Measurements from ENCODE around the gene EXOC2.
"Not testable (repeated sequence)": the region's sequence is repeated elsewhere in the genome, so short reads cannot be mapped to it uniquely, and the experiment has no call there.

The EXOC2 gene

DNA sequence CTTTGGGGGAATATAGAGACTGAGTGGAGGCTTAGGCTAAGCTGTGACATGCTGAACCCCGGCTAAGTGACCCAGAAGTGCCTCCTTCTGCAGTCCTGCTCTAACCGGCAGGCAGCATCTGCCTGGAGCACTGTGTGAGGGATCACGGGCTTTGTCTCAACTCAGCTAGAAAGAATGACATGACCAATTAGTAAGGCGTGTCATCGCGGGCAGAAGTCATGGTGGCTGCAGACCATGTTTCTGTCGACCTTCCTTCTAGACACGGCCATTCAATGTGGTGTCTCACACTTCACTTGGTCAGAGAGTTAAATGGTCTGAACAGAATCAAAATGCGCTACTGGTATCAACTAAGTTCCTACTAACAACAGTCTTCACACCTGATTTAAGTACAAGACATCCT, 71.0 kb downstream of the EXOC2 start:
- DNase-seq, result no peak

DNA sequence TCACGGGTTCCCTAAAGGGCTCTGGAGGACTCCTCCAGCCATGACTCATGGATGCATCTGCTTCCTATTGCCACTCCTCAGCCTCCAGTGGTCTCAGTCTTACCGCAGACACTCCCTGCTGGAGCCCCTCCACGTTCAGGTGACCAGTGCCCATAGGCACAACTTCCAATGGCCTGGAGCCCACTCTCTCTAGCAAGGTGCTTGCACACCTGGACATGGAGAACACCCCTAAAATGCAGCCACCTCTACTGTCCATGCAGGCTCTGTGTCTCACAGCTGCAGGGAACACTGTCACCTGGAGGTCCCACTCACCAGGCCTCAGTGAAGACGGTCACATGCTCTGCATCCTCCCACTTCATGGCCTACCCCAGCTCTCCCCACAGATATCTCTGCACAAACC, 72.0 kb downstream of the EXOC2 start:
- DNase-seq, result no peak

DNA sequence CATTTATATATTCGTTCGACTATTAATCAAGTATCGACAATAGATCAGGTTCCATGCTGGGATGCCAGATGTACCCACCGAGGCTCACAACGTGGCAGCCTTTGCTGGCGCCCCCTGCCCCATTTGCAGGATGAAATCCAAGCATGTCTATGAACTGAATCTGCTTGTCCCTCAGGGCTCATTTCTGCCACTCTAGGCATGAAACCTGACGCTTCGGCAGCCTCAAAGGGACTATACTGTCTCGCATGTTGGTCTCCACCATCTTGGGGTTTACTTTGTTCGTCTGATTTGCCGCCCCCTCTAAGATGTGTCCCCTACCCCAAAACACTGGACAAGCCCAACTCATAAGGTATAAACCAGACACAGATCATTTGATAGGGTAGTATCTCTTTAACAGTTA, 72.8 kb downstream of the EXOC2 start:
- DNase-seq, result no peak

DNA sequence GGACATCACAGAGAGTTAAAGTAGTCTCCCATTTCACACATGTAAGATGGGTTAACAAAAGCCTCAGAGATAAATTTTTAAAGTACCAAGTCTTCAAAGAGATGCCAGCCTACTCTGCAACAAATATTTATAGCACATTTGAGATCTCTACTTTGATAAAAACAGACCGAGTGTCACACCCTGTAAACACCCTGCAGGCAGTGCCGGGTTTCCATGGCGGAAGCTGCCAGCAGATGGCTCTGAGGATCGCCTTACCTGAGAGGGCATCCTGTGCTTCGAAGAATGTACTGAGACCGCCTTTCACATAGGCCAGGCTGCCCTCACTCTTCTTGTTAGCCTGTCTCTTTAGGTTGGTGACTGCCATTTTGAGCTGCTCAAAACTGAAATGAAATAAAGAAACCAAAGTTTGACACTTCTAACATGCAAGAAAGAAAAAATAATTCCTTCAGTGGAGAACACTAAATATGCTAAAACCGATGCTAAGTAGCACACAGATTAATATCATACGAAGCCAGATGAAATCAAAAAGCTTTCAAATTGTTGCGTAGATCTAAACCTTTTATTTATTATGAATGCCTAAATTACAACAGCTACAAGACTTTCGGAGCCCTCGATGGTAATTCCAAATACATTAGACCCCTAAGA, 75.4 kb downstream of the EXOC2 start:
- DNase-seq, result no peak

DNA sequence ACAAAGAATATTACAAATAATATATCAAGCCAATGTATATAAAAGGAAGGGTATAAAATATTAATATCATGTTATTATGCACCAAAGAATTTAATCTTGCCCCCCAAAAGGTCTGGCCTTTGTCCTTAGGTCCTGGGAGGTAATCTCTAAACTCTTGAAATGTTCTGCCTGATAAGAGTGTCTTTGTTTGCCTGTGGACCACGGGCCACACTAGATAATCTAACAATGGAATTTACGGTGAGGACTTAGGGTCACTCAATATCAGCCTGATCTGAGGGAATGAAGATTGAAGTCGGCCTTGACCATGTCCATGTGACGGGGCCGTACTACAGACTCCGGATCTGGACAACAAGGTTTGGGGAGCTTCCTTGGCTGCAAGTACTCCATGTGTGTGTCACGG, 79.0 kb downstream of the EXOC2 start:
- no peak for DNase-seq

DNA sequence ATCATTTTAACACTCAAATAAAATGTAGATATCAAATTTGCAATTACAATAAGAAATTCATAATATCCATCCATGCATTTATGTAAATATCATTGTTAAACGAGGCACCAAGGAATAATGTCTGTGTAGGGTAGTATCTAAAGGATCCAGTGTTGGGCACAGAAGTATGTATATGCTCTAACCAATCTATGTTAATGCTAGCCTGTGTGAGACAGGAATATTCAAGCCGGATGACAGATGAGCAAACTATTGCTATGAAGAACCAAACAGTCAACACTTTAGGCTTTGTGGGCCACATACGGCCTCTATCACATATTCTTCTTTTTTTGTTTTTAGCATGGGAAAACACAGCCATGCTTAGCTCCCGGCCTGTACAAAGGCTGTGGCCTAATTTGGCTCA, 81.0 kb downstream of the EXOC2 start:
- DNase-seq, result no peak

DNA sequence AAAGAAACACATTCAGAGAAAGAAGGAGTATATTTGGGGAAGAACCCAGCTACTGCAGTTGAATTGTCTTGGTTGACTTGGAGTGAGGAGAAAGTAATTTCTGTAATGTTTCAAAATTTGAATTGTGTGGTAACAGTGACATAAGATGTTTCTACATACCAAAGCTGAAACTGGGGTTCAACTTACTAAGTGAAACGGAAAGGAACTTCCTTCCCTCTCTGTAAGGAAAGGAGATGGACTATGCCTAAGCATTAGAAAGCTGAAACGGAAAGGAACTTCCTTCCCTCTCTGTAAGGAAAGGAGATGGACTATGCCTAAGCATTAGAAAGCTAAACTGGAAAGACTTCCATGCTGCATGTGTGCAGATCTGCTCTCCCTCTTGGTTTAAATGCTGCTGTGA, 82.1 kb downstream of the EXOC2 start:
- DNase-seq, result no peak

DNA sequence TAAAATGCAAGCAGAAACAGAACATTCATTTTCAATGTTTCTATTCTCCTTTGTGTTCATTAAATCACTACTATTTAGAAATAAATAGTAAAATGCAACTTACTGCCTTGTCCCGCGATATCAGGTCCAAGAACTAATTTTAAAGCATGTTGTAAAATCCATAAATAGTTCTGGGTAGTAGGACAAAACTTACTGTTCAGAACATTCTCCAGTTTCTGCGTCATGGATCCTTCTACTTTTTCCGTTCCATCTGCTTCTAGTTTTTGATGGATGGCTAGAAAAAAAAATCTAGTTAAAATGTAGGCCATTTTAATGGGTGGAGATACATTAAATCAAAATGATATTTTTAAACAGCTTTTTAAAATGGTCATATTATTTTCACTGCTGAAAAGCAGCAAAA, 83.0 kb downstream of the EXOC2 start:
- no peak for DNase-seq

DNA sequence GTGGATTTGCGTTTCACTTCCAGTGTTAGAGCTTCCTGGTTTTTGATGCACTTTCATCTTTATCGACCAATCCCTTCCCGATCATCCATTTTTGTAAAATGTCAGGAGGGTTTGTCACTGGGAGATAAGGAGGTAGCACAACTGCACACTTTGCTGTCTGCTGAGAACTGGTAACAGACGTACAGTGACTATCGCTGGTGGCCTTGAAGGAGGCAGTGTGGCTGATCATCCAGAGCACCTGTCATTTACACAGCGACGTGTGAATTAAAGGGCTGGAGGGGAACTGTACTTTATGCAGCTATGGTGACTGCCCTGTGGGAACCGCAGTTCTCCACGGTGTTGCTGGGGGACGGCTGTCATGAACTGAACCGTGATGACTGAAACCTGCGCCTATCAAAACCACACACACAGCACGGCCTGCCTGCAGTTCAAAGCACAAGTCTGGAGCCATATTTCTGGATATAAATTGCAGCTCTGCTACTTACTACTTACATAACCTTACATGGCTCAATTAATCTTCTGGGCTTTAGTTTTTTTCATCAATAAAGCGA, 86.0 kb downstream of the EXOC2 start:
- DNase-seq, result no peak

DNA sequence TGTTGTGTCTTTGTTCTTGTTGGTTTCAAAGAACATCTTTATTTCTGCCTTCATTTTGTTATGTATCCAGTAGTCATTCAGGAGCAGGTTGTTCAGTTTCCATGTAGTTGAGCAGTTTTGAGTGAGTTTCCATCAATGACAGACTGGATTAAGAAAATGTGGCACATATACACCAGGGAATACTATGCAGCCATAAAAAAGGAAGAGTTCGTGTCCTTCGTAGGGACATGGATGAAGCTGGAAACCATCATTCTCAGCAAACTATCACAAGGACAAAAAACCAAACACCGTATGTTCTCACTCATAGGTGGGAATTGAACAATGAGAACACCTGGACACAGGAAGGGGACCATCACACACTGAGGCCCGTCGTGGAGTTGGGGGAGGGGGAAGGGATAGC, 87.0 kb downstream of the EXOC2 start:
- not testable (repeated sequence) for DNase-seq

DNA sequence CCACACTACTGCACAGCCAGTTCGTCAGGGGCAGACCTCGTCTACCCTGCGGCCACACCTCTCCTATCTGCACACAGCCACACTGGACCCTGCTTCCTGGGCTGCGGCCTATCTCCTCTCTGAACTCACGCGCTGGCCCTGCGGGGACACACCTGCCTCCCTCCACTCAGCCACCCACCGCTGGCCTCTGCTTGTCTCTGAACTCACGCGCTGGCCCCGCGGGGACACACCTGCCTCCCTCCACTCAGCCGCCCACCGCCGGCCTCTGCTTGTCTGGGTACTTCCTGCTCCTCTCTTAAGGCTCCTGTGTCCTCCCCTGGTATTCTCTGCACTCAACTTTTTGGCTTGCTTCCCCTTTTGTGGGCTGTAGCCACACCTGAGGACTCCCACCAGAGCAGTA, 88.4 kb downstream of the EXOC2 start:
- DNase-seq, result no peak

DNA sequence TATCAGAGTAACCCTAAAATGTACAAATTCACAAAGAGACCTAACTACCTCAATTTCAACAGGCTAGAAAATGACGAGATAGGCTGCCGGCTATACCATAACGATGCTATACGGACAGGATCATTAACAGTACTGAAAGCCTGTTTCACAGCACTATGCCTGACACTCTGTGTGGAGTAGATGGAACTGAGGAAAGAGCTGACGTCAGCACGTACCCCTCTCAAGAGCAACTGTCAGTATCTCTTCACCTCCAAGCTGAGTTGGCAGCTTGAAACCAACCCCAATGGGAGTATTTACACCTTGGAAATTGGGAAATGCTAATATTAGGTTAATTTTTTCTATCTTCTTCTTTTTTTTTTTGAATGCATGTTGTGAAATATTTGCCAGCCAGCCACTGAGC, 89.7 kb downstream of the EXOC2 start:
- no peak for DNase-seq

DNA sequence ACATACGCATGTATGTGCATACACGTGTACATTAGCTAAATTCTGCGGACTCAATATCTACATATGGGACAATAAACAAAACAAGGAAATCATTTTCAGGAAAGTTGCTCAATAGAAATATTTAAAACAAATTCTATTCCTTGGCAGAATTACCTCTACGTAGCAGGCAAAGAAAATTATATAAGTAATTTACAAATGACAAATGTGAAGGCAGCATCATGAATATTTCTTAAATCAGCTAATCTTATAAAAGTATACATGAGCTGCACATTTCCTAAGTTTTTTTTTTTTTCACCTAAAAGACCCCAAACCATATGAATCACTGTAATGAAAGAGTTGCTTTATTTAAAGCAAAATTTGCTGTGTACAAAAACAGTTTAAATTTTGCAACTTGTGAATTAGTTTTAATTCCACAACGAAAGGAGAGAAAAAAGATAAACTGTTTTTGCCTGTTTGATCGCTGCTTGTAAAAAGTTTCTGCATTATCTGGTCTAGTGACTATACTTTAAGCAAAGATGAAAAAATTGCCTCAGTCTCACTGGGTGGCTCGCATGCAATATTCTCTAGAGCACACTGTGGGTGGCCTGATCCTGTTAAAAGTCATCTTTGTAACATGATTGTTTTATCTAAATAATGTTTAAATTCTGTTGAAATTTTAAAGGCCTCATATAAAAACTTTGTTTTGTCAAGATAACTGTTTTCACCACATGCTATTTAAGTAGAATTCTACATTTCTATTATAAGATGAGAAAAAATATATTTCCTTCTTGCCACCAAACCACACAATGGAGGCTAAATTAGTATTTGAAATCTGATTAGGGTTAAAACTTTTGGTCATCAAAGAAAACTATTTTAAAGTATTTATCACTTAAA, 93.1 kb downstream of the EXOC2 start:
- no peak for DNase-seq

DNA sequence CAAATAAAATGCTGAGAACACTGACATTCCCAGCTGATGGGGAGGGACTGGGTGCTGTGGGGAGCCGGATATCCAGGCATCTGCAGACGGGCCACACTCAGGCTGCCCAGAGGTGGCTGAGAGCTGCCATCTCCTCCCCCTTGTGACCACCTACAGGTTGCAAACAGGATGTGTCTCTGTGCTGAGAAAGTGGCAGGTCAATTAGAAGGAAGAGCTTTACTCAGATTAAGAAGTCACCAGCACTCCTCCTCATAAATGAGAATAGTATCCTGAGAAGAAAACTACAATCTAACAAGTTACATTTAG, 99.1 kb downstream of the EXOC2 start:
- no peak for DNase-seq

DNA sequence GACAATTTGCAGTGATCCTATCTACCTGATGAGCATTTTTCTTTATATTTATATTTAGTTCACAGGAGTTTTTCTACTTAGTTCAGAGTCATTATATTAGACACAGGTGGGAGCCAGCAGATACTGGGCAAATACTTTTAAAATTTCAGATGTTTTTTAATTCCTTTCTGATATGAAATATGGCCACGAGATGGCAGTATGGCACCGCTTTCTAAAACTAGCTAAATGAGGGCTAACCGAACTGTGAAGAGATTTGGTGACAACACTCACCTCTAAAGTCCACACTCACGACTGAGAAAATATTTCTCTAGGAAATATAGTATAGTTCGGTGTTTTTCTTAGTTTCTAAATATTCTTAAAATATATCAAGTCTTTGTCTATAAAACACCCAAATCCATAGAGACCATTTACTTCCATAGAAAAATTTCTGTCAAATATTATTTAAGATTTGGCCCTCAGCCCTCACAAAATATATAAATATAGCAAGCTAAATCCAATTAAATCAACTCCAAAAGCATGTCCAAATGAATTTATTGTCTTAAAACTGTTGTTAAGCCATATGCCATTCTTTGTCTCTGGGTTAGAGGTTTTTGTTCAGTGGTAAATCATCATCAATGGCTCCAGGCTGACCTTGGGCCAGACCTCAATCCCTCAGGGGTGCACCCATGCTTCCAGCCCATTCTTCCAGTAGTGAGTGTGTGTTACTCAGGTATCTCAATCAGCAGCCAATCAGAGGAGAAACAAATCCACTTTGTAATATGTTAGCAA, 99.6 kb downstream of the EXOC2 start:
- DNase-seq, result peak; percentile 65

DNA sequence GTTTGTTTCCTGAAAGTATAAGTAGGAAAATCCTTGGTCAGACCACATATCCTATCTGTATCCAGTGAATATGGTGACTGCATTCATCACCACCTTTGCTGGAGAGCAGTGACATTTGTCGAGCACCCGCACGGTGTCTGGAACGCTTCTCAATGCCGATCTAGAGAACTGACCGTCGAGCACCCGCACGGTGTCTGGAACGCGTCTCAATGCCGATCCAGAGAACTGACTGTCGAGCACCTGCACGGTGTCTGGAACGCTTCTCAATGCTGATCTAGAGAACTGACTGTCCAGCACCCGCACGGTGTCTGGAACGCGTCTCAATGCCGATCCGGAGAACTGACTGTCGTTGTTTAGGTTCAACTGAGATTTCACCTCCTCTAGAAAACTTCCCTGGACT, 103.8 kb downstream of the EXOC2 start:
- no peak for DNase-seq

DNA sequence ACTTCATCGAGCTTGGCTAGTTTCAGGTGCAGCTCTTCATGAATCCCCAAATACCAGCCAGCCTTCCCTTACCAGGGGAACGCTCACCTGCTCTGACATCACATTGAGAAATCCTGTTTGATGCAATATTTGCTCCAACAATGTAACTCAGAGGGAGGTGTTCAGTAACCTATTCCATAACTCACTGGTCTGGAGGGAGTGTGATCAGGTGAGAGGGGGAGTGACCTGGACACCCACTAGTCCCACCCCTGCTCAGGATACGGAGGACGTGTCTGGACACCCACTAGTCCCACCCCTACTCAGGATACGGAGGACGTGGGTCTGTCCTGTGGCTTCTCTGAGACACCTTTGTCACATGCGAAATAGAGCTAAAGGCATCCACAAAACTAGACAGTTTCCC, 106.4 kb downstream of the EXOC2 start:
- DNase-seq, result no peak

DNA sequence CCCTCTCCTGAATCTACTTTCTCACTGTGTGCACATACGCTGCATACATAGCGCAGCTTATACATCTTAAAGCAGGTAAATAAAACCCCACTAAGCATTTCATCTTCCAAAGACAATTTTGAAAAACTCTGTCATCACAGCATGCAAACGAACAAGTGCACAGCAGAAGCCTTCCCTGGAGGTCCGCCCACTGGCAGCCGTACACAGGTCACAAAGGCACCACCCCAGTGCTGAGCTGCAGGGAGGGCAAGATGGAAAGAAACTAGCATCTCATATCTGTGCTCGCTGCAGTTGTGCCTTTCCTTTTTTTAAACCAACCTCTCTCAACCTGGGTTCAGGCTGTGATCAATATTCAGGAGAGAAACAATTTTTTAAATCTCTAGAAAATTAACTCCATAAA, 109.3 kb downstream of the EXOC2 start:
- DNase-seq, result peak; percentile 5

DNA sequence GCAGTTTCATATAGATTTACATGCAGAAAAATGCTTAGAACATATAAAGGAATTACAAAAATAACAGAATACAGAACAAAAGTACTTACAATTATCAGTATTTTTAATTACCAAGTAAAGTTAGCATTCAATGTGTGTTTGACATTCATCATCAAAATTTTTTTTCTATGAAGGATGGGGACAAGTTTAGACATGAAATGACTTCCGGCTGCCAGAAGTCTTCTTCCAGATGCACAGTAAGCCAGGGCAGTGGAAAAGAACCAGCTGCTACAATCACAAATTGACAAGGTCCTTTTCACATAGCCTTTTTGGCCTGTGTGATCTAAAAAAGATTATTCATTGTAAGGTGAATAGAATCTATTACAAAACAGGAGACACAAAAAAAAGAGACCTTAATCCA, 109.8 kb downstream of the EXOC2 start:
- DNase-seq, result no peak

DNA sequence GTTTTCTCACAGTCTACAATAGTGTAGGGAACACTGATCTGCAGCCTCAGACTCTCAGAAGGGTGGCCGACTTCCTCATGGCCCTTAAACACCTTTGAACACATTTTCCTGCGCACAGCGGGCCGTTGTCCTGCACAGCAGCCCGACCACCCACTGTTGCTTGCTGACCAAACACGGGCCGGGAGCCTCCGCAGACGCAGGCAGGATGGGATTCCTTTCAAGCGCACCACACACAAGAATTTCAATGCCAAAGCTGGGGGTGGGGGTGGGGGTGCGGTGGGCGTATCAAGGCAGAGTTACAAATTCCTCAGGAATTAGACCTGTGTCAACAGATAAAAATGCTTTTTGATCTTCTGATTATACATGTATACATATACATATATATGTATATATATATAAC, 110.6 kb downstream of the EXOC2 start:
- DNase-seq, result no peak

DNA sequence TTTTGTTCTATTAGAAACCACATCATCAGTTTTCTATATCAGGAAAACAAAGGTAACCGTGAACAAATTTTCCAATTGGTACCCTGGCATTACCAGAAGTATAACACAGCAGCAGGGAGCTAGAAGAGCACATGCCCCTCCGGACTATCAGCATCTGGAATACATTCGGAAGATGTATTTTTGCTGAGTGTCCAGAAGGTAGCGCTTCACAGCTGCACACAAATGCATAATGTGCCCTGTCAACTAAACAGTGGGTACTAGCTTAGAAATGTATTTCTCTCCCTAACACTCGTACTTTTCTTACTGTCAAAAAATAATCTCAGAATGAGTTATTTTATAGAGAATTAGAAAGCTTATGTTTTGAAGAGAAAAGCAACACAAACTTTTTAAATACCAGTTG, 113.6 kb downstream of the EXOC2 start:
- peak; percentile 10 for DNase-seq

DNA sequence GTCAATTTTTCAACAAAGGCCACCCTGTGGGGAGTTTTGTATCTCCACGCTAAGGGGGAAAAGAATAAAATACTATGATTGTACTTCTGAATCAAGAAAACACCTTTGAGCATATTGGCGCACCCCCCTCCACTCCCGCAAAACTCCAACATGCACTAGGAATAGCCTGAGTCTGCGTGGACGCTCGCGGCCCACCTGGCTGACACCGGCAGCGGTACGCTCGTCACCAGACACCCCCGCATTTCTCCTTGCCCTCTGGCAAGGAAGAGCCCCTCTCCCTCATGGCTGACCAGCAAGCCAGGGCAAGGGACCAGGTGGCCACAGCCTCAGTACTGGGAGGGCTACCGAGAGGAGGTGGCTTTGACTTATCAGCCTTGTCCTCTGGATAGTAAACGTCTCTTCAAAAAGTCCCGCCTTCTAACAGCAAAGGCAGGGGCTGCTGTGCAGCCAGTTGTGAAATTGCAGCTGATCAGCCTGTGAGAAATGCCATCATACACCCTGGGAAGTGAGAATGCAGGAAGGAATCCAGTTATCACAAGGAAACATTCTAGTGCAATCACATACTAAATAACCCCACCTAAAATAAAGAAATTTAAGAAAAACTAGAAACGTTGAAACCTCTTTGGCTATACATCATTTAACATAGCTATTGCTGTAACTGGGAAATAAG, 120.2 kb downstream of the EXOC2 start:
- DNase-seq, result no peak

DNA sequence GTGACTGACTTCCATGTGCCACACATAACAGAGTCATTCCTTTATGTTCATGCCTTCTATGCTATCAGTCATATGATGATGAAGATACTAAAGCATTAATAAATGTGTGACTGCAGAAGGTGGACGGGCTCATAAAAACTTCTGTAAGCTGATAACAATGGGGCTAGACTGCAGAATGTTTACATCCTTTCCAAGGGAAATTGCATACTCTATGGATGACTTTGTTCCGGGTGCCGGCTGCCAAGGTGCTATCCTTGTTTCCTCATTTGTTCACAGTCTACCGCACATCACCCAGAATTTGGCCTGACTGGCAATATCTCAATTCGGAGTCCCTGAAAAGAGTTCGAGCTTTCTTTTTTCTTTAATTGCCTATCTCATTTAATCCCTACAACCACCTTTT, 121.0 kb downstream of the EXOC2 start:
- no peak for DNase-seq

All from NCI-H2227 treated with DMSO at 0.1 percent for 48 hours (cell line).